ENCODE results near the gene C9orf72. TPM values are rescaled to one million over a fixed set of nuclear protein-coding genes. Genes with fewer than 3 reads are reported as not detected.
"Not testable (repeated sequence)": the region's sequence is repeated elsewhere in the genome, so short reads cannot be mapped to it uniquely, and the experiment has no call there.

Gene C9orf72
- total RNA-seq, 2 experiments from 2014 or later: 10.2 to 10.7 TPM

- DNase-seq; H3K4me3 Mint-ChIP-seq; H3K27me3 Mint-ChIP-seq; POLR2A ChIA-PET; intact Hi-C loops (cut with micrococcal nuclease); H3K27ac Mint-ChIP-seq; H3K9me3 Mint-ChIP-seq; H3K36me3 Mint-ChIP-seq; CTCF ChIA-PET: not testable (repeated sequence)
- H3K4me1 Mint-ChIP-seq (ENCODE audit: low read depth): peaks cover 14% of the 10 kb centered on the region
These were observed 72.4 kb downstream of the C9orf72 start for GRCh38 chr9:27500902-27501301.

- no peak overlapping the region for H3K4me3 Mint-ChIP-seq
- H3K9me3 Mint-ChIP-seq: peaks cover 5% of the 10 kb centered on the region
- H3K27ac Mint-ChIP-seq: no peak overlapping the region
- peaks cover 6% of the 10 kb centered on the region for H3K27me3 Mint-ChIP-seq
- H3K36me3 Mint-ChIP-seq: no peaks in the 10 kb centered on the region
- intact Hi-C loops (cut with micrococcal nuclease): loop anchor here (2.0 kb wide), 1 partner anchor 133 kb away; no protein-coding TSS in a partner anchor
- peaks cover 14% of the 10 kb centered on the region for H3K4me1 Mint-ChIP-seq (ENCODE audit: low read depth)
- DNase-seq: no peak
- POLR2A ChIA-PET: no interaction called here
- CTCF ChIA-PET: interaction anchor here (1.3 to 1.4 kb wide), 2 partner anchors 9 to 31 kb away, joined by 3 read pairs; no protein-coding TSS in a partner anchor
These were observed 73.8 kb downstream of the C9orf72 start for GRCh38 chr9:27499451-27499850.

- DNase-seq: no peak
- H3K36me3 Mint-ChIP-seq: peaks cover under 1% of the 10 kb centered on the region
- peaks cover 11% of the 10 kb centered on the region for H3K9me3 Mint-ChIP-seq
- H3K4me1 Mint-ChIP-seq (ENCODE audit: low read depth): peaks cover 10% of the 10 kb centered on the region
- CTCF ChIA-PET: no interaction called here
- intact Hi-C loops (cut with micrococcal nuclease): loop anchor here (2.0 kb wide), 1 partner anchor 131 kb away; no protein-coding TSS in a partner anchor
- peaks cover 5% of the 10 kb centered on the region for H3K27me3 Mint-ChIP-seq
- H3K27ac Mint-ChIP-seq: no peak overlapping the region
- no peak overlapping the region for H3K4me3 Mint-ChIP-seq
- POLR2A ChIA-PET: no interaction called here
These were observed 75.3 kb downstream of the C9orf72 start for GRCh38 chr9:27497883-27498417.

Other genes starting within 250 kb of the C9orf72 start
- not detected for gene IFNK, start 49.2 kb downstream of the C9orf72 start, total RNA-seq
- under 1 TPM; 0.34 to 0.38 TPM for gene MOB3B, start 43.7 kb downstream of the C9orf72 start, total RNA-seq

Data from activated CD4-positive, alpha-beta memory T cell treated with anti-CD3 and anti-CD28 coated beads for 36 hours (primary cell).